ENCODE results near the gene MRNIP. TPM values are rescaled to one million over a fixed set of nuclear protein-coding genes. Genes with fewer than 3 reads are reported as not detected.

MRNIP gene
- total and polyA plus RNA-seq, 2 of the 4 experiments (the other 2 are of a cell fraction) = 6.6 to 24.7 TPM

- Histone ChIP-seq H2AK5ac (ENCODE audit: low read depth, low read length) (no peak overlapping the region), H3K79me1 (ENCODE audit: low read depth in 1 of 2, low read length in 2 of 2) (no peaks in the 10 kb centered on the region; a peak in 1 of 4 replicates), H3K14ac (replicated peaks; ENCODE audit: low read depth, low read length) (no peak overlapping the region), H2BK15ac (ENCODE audit: low read depth, low read length) (no peak overlapping the region), H2BK120ac (ENCODE audit: low read depth, low read length) (no peak overlapping the region), H3K18ac (ENCODE audit: low read depth, low read length) (no peak overlapping the region), H2BK20ac (ENCODE audit: low read depth, low read length) (no peak overlapping the region), H3K56ac (ENCODE audit: extremely low read depth, insufficient read depth, low read length) (no peak overlapping the region), H2AK9ac (replicated peaks; ENCODE audit: low read depth, low read length, poor library complexity) (no peak overlapping the region), H2AFZ (replicated peaks; ENCODE audit: low read length, poor library complexity) (no peak overlapping the region), H3K36me3 (ENCODE audit: control insufficient read depth, insufficient read depth, low read length) (peaks cover 74% of the 10 kb centered on the region), H4K91ac (ENCODE audit: insufficient read depth, low read depth, low read length) (no peak overlapping the region), H3K4me2 (ENCODE audit: low read depth, low read length) (no peak overlapping the region), H3K27ac (ENCODE audit: insufficient read depth, low read length) (no peak overlapping the region), H3K9me3 (ENCODE audit: control insufficient read depth, insufficient read depth, low read length) (peaks cover under 1% of the 10 kb centered on the region; the same call in 1 of the 2 replicates), H4K5ac (ENCODE audit: low read depth, low read length) (no peak overlapping the region), H3K23ac (ENCODE audit: low read depth, low read length) (no peak overlapping the region), H3K4me3 (ENCODE audit: insufficient read depth, low read depth, low read length) (no peak overlapping the region), H3K9ac (ENCODE audit: low read depth, low read length) (no peak overlapping the region), H3K4me1 (ENCODE audit: control insufficient read depth, insufficient read depth, low read length) (no peaks in the 10 kb centered on the region), H3K4ac (ENCODE audit: low read depth, low read length) (no peak overlapping the region), H2BK5ac (ENCODE audit: low read depth, low read length, poor library complexity, severe bottlenecking) (no peak overlapping the region), H3K27me3 (ENCODE audit: control insufficient read depth, insufficient read depth, low read length) (no peaks in the 10 kb centered on the region), H4K20me1 (ENCODE audit: insufficient read depth, low read length) (no peaks in the 10 kb centered on the region), H4K8ac (ENCODE audit: low read depth in 2 of 2, low read length in 2 of 2) (no peak overlapping the region), H3K9me1 (ENCODE audit: insufficient read depth, low read length) (peaks cover 4% of the 10 kb centered on the region; the same call in 1 of the 2 replicates)
- in situ Hi-C loops (cut with MboI; ENCODE audit: low sequenced_read_pairs) (no loop called here), intact Hi-C loops (cut with micrococcal nuclease) (no loop called here), dilution Hi-C loops (cut with HindIII; ENCODE audit: low sequenced_read_pairs, unreplicated experiment) (no loop called here)
- WGBS, 2 experiments (ENCODE audit: extremely low coverage in 2 of 2, insufficient read length in 1 of 2) = 87% methylated on average over 4 of the region's 11 CpGs; no CpG with 5 or more reads in 1 of the 2 experiments
- TF ChIP-seq NFE2L2 (IDR thresholded peaks at IDR 0.05; ENCODE audit: low read depth, low read length) (no peak), BHLHE40 (IDR thresholded peaks at IDR 0.05; ENCODE audit: low read depth, low read length) (no peak), RFX5 (IDR thresholded peaks at IDR 0.05; ENCODE audit: low read depth, low read length) (no peak), MAZ (IDR thresholded peaks at IDR 0.05; ENCODE audit: borderline replicate concordance, low read depth, low read length) (no peak), MAFK (IDR thresholded peaks at IDR 0.05; ENCODE audit: low read depth, low read length) (no peak), POLR2A (IDR thresholded peaks at IDR 0.05; ENCODE audit: low read depth, low read length) (no peak), SMC3 (IDR thresholded peaks at IDR 0.05; ENCODE audit: low read depth, low read length) (no peak), FOS (IDR thresholded peaks at IDR 0.05; ENCODE audit: low read depth, low read length) (no peak), RCOR1 (IDR thresholded peaks at IDR 0.05; ENCODE audit: insufficient replicate concordance, low read length) (no peak), CHD1 (IDR thresholded peaks at IDR 0.05; ENCODE audit: low read depth, low read length) (no peak), MXI1 (IDR thresholded peaks at IDR 0.05; ENCODE audit: borderline replicate concordance, low read depth, low read length) (no peak), RAD21 (IDR thresholded peaks at IDR 0.05; ENCODE audit: low read length) (no peak)
- TF ChIP-seq, protein P1, sequence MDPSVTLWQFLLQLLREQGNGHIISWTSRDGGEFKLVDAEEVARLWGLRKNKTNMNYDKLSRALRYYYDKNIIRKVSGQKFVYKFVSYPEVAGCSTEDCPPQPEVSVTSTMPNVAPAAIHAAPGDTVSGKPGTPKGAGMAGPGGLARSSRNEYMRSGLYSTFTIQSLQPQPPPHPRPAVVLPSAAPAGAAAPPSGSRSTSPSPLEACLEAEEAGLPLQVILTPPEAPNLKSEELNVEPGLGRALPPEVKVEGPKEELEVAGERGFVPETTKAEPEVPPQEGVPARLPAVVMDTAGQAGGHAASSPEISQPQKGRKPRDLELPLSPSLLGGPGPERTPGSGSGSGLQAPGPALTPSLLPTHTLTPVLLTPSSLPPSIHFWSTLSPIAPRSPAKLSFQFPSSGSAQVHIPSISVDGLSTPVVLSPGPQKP (IDR thresholded peaks at IDR 0.05; ENCODE audit: borderline replicate concordance, low read depth, low read length) = no peak
- TF ChIP-seq, protein P2, sequence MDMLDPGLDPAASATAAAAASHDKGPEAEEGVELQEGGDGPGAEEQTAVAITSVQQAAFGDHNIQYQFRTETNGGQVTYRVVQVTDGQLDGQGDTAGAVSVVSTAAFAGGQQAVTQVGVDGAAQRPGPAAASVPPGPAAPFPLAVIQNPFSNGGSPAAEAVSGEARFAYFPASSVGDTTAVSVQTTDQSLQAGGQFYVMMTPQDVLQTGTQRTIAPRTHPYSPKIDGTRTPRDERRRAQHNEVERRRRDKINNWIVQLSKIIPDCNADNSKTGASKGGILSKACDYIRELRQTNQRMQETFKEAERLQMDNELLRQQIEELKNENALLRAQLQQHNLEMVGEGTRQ (IDR thresholded peaks at IDR 0.05; ENCODE audit: low read depth, low read length) = no peak
- TF ChIP-seq, protein P3, sequence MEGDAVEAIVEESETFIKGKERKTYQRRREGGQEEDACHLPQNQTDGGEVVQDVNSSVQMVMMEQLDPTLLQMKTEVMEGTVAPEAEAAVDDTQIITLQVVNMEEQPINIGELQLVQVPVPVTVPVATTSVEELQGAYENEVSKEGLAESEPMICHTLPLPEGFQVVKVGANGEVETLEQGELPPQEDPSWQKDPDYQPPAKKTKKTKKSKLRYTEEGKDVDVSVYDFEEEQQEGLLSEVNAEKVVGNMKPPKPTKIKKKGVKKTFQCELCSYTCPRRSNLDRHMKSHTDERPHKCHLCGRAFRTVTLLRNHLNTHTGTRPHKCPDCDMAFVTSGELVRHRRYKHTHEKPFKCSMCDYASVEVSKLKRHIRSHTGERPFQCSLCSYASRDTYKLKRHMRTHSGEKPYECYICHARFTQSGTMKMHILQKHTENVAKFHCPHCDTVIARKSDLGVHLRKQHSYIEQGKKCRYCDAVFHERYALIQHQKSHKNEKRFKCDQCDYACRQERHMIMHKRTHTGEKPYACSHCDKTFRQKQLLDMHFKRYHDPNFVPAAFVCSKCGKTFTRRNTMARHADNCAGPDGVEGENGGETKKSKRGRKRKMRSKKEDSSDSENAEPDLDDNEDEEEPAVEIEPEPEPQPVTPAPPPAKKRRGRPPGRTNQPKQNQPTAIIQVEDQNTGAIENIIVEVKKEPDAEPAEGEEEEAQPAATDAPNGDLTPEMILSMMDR (conservative IDR thresholded peaks at IDR 0.05; ENCODE audit: low read depth, low read length) = no peak
- ATAC-seq (ENCODE audit: low read depth) (no peak), DNase-seq (no peak)
- no TSS peak for BruUV-seq (replicated peaks)
- POLR2A ChIA-PET (ENCODE audit: unreplicated experiment) = no interaction called here
- CTCF ChIA-PET = no interaction called here
These were observed 8.9 kb upstream of the MRNIP start for GRCh38 chr5:179867476-179867875.

Measured in IMR-90 (cell line).